Activated naive CD8-positive, alpha-beta T cell (primary cell): ENCODE results near the gene VEGFB.

ENCODE experiments used
- H3K27ac Mint-ChIP-seq: one replicate; pipeline ENCODE4 v1.8.0; 2021; ENCODE audit warnings: mixed read lengths
- H3K27me3 Mint-ChIP-seq: one replicate; pipeline ENCODE4 v1.8.0; 2021; ENCODE audit warnings: mixed read lengths
- H3K36me3 Mint-ChIP-seq: one replicate; pipeline ENCODE4 v1.8.0; 2021; ENCODE audit warnings: mixed read lengths
- H3K4me1 Mint-ChIP-seq: one replicate; pipeline ENCODE4 v1.8.0; 2021; ENCODE audit warnings: low read depth, mixed read lengths
- H3K4me3 Mint-ChIP-seq: one replicate; pipeline ENCODE4 v1.8.0; 2021; ENCODE audit warnings: mild to moderate bottlenecking, mixed read lengths
- H3K9me3 Mint-ChIP-seq: one replicate; pipeline ENCODE4 v1.8.0; 2021; ENCODE audit warnings: low read depth, mixed read lengths

VEGFB gene

DNA sequence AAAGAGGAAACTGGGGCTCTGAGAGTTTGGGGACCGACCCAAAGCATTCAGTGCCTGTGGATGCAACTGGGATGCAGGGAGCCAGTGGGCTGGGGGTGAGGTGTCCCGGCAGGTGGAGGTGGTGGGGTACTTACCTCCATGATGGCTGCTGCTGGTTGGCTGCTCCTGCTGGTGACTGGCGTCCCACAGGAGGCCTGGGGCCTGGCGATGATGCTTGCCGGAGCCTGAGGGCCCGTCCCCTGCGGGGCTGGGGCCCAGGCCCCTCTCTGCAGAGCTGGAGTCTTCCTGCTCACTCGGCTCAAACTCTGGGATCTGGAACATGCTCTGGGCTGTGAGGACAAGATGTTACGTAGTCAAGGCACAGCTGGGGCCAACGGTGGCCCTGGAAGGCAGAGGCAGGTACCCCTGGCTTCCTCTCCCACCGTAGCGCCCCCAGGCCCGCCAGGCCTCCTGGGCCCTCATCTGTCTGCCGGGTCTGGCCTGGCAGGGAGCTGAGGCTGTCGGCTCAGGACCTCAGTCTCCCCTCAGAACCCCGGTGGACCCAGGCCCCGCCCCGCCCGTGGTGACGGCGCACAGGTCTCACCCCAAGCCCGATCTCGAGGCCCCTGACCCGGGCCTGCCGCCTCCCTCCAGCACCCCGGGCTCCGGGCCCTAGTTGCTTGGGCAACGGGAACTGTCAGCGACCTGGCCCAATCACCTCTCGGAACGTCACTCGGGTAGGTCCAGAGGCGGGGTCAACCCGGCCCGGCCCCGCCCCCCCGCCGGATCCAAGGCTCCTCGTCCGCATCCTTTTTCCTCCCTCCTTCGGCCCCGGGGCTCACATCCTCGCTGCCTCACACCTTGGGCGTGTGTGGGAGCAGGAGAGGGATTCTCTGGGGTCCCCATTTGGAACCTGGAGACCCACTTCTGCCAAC, 49.9 kb downstream of the VEGFB start, which contains the start of gene BAD:
BAD (minus strand) TSS at position 618 of the 914 bp plus-strand sequence; CDS start at position 321, 297 bp downstream.
- no peaks in the 10 kb centered on the region for H3K36me3 Mint-ChIP-seq
- H3K4me1 Mint-ChIP-seq = peaks cover 15% of the 10 kb centered on the region
- H3K4me3 Mint-ChIP-seq = peak within 1 kb of the TSS; percentile 86
- peak within 1 kb of the TSS; percentile 87 for H3K27ac Mint-ChIP-seq
- H3K27me3 Mint-ChIP-seq = no peaks in the 10 kb centered on the region
- H3K9me3 Mint-ChIP-seq = no peaks in the 10 kb centered on the region

DNA sequence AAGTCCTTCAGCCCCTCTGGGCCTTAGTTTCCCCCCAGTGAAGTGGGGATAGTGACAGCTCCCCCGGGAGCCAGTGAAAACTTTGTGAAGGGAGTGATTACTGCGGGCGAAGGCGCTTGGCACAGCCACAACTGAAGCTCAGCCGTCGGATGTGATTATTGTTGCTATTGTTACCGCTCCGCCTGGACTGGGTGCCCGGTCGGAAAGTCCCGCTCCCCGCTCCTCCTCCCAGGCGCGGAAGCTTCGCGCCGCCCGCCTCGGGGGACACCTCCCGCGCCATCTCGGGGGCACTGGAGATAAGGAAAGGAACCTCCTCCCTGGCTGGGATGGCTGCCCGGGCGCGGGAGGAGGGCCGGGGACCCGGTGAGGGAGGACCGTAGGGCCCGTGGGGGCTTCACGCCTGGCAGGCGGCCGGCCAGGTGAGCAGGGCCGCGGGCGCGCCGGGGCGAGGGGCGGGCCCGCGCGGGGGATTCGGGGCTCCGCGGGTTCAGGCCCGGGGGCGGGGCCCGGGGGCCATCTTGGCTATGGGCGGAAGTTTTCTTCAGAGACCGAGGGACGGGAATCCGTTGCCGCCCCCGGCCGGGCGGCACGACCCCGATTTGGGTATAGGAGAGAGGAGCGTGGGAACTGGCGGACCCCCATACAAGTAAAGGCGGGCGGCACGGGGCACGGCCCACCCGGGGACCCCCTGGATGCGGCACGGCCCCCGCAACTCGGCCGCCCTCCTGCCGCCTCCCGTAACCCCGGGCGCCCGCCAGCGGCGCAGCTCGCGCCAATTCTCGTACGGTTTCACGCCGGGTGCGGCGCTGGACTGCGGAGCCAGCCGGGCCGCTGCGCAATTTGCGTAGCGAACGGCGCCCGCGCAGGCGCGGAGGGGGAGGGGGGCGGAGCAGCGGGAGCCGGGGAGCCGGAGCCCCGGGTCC, 50.8 kb downstream of the VEGFB start, which contains the start of gene GPR137:
GPR137 (plus strand) TSS at position 887 of the 923 bp plus-strand sequence. CDS start 677 bp downstream, outside the sequence.
- peak within 1 kb of the TSS; percentile 86 for H3K4me3 Mint-ChIP-seq
- no peaks in the 10 kb centered on the region for H3K36me3 Mint-ChIP-seq
- H3K27me3 Mint-ChIP-seq = no peaks in the 10 kb centered on the region
- H3K9me3 Mint-ChIP-seq = no peaks in the 10 kb centered on the region
- H3K27ac Mint-ChIP-seq = peak within 1 kb of the TSS; percentile 87
- H3K4me1 Mint-ChIP-seq = peaks cover 15% of the 10 kb centered on the region

GRCh38 chr11:64285885-64286800, 51.8 kb downstream of the VEGFB start:
- no peaks in the 10 kb centered on the region for H3K36me3 Mint-ChIP-seq
- H3K4me1 Mint-ChIP-seq = peaks cover 19% of the 10 kb centered on the region
- peak overlapping the region; percentile 78 for H3K4me3 Mint-ChIP-seq
- peak overlapping the region; percentile 72 for H3K27ac Mint-ChIP-seq
- H3K27me3 Mint-ChIP-seq = peaks cover 5% of the 10 kb centered on the region
- no peaks in the 10 kb centered on the region for H3K9me3 Mint-ChIP-seq

- H3K4me1 Mint-ChIP-seq = peaks cover 19% of the 10 kb centered on the region
- H3K27ac Mint-ChIP-seq = peak overlapping the region; percentile 72
- H3K9me3 Mint-ChIP-seq = no peaks in the 10 kb centered on the region
- H3K36me3 Mint-ChIP-seq = no peaks in the 10 kb centered on the region
- peak overlapping the region; percentile 78 for H3K4me3 Mint-ChIP-seq
- peaks cover 5% of the 10 kb centered on the region for H3K27me3 Mint-ChIP-seq
Observed at GRCh38 chr11:64286801-64287159, 52.4 kb downstream of the VEGFB start.

DNA sequence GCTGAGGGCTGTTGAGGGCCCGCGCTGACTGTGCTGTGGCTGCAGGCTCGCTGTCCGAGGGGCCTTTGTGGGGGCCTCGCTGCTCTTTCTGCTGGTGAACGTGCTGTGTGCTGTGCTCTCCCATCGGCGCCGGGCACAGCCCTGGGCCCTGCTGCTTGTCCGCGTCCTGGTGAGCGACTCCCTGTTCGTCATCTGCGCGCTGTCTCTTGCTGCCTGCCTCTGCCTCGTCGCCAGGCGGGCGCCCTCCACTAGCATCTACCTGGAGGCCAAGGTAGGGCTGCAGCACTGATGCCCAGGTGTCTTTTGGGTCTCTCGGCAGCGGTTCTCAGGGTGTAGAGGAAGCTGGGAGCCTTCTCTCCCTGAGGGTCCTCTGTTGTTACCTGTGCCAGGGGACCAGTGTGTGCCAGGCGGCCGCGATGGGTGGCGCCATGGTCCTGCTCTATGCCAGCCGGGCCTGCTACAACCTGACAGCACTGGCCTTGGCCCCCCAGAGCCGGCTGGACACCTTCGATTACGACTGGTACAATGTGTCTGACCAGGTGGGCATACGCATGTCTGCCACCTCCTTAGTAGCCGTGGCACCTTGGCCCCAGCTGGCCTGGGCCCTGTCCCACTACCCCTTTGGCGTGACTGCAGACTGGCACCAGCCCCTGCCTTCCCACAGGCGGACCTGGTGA, 53.4 kb downstream of the VEGFB start:
- Mint-ChIP-seq H3K27ac (no peak overlapping the region), H3K27me3 (peaks cover 5% of the 10 kb centered on the region), H3K4me3 (no peak overlapping the region), H3K36me3 (no peaks in the 10 kb centered on the region), H3K4me1 (peaks cover 21% of the 10 kb centered on the region), H3K9me3 (no peaks in the 10 kb centered on the region)

GRCh38 chr11:64288353-64288750, 54.0 kb downstream of the VEGFB start:
- H3K4me3 Mint-ChIP-seq = no peak overlapping the region
- H3K27ac Mint-ChIP-seq = no peak overlapping the region
- H3K4me1 Mint-ChIP-seq = peaks cover 18% of the 10 kb centered on the region
- H3K36me3 Mint-ChIP-seq = no peaks in the 10 kb centered on the region
- no peaks in the 10 kb centered on the region for H3K9me3 Mint-ChIP-seq
- H3K27me3 Mint-ChIP-seq = peaks cover 7% of the 10 kb centered on the region
